Erythroblast (primary cell): ENCODE measurements around the gene DENND2A.

Experiments used
- GATA1 ChIP-seq: IDR thresholded peaks from 2 replicates; pipeline ENCODE4 v1.6.1; 2011; ENCODE audit warnings: low read depth, mild to moderate bottlenecking, control low read depth, low read length, moderate library complexity
- POLR2A ChIP-seq: IDR thresholded peaks from 2 replicates; pipeline ENCODE4 v1.6.1; 2011; ENCODE audit warnings: mild to moderate bottlenecking, low read length

DNA sequence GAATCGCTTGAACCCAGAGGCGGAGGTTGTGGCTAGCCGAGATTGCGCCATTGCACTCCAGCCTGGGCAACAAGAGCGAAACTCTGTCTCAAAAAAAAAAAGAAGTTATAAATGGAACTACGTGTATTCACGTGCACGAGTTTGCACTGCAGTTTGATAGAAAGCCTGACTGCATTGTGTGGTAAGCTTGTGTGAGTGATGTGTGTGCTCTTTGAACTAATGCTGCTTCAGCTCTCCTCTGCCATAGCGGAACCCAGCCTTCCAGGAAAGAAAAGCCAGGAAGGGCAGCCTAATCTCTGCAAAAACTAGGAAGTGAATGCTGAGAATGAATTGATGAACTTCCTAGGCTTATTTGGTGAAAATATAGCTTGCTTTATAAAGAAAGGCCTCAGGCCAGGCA, 145.7 kb downstream of the DENND2A start:
- TF ChIP-seq POLR2A, result no peak
- TF ChIP-seq GATA1, result no peak
